CMK (cell line): ENCODE measurements around the gene B4GALT2.

ENCODE experiments used
- DNase-seq: peaks from one replicate; pipeline ENCODE4 v3.0.0-alpha.2; 2010; ENCODE audit warnings: low read depth

Gene B4GALT2

GRCh38 chr1:44008259-44008658, 29.2 kb downstream of the B4GALT2 start:
- no peak for DNase-seq

- DNase-seq: no peak
Observed at GRCh38 chr1:44010935-44011471, 32.0 kb downstream of the B4GALT2 start.

DNA sequence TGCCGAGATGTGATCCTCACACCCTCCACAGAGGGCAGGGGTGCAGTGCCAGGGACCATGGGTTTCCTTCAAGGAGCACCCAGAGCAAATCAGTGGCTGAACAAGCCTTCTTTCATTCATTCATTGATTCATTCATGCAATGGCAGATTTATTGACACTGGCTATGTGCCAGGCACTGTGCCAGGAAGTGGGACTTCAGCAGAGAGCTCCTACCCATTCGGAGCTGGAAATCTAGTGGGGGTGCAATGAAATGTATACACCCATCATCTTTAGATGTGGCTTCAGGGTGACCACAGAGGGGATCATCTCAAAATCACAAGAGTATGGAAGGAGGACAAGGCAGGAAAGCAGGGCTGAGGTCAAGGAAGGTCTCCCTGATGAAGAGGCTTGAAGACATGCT, 33.4 kb downstream of the B4GALT2 start:
- DNase-seq: no peak

- no peak for DNase-seq
Observed at GRCh38 chr1:44012941-44013609, 34.1 kb downstream of the B4GALT2 start.

GRCh38 chr1:44013949-44014348, 34.9 kb downstream of the B4GALT2 start:
- DNase-seq: no peak

DNA sequence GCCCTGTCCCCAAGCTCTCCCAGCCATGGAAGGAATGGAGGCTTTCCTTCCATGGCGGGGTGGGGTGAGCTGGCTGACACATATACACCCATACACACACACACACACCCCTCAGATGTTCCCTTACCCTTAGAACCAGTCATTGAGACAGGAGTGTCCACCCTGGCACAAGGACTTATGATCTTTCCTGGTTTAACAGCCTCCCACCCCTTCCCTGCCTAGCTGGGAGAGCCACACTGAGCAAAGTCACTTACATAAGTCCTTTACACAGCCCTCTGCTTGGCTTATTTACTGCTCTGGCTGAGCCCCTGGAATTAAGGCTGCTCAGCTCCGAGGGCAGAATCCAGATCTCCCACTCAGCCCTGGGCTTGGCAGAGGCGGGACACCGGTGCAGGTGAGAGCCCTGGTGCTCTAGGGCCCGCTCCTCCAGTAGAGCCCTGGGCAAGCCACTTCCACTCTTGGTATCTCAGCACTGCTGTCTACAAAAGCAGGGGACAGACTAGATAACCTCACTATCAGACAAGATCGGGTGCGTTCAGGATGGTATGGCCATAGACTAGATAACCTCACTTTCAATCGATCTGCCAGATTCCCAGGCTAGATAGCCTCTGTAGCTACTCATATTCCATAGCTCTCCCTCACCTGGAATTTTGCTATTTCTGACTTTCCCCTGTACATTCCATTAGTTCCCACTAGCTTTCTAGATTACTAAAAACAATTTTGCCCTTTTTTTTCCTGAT, 35.5 kb downstream of the B4GALT2 start:
- DNase-seq: no peak

DNA sequence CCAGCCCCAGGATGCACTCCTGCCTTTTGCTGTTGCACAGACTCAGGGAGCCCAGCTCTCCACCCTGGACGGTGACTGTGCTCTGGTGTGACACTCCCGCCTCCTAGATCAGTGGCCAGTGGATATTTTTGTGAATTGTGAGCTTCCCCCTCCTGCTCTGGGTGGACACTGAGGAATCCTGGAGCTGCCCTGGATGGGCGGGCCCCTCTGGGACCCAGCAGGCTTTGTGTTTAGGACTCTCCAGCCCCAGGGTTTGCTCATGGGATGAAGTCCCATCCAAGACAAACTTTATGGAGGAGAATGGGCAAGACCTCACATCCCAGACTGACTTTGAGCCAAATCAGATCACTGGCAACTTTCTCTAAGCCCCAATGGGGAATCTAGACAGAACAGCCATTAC, 36.2 kb downstream of the B4GALT2 start:
- no peak for DNase-seq

- DNase-seq: no peak
Observed at GRCh38 chr1:44016041-44016889, 37.3 kb downstream of the B4GALT2 start.

- no peak for DNase-seq
Observed at GRCh38 chr1:44016890-44017400, 37.9 kb downstream of the B4GALT2 start.

DNA sequence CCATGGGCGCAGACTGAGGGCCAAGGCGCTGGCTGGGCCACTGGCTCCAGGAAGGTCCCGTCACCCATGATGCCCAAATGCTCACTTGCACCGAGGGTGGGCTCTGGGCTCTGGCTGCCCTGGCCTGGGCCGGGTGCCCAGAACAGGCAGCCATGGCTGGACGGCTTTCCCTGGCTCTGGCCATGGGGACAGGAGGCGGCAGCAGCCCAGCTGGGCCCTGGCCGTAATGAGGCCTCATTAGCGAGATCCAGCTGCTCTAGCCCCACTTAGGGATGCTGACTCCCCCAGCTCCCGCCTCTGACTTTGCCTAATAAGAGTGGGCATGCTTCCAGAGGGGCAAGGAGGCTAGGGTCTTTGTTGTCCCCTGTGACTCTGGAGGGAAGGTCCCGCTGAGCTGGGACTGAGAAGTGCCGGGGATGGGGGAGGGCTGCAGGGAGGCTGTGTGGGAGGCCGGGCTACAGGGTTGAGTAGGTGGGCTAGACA, 40.5 kb downstream of the B4GALT2 start:
- no peak for DNase-seq

GRCh38 chr1:44020464-44020863, 41.5 kb downstream of the B4GALT2 start:
- DNase-seq: no peak

DNA sequence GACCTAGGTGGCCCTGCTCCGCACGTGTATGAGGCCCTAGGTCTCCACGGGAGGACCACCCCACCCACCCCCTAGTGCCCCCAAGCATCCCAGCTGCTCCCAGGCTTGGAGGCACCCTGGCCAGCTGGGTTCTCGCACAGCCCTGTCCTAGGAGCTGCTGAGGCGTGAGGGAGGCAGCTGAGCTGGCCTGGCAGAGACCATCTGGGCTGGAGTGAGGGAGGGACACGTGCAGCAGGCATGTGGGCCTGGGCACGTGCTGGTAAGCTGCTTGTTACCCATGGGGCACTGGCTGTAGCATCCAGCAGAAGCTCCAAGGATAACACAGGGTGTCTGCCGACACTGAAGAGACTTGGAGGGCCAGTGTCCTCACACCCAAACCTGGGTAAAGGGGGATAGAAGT, 42.1 kb downstream of the B4GALT2 start:
- DNase-seq: no peak

- no peak for DNase-seq
Observed at GRCh38 chr1:44021581-44022321, 42.7 kb downstream of the B4GALT2 start.

DNA sequence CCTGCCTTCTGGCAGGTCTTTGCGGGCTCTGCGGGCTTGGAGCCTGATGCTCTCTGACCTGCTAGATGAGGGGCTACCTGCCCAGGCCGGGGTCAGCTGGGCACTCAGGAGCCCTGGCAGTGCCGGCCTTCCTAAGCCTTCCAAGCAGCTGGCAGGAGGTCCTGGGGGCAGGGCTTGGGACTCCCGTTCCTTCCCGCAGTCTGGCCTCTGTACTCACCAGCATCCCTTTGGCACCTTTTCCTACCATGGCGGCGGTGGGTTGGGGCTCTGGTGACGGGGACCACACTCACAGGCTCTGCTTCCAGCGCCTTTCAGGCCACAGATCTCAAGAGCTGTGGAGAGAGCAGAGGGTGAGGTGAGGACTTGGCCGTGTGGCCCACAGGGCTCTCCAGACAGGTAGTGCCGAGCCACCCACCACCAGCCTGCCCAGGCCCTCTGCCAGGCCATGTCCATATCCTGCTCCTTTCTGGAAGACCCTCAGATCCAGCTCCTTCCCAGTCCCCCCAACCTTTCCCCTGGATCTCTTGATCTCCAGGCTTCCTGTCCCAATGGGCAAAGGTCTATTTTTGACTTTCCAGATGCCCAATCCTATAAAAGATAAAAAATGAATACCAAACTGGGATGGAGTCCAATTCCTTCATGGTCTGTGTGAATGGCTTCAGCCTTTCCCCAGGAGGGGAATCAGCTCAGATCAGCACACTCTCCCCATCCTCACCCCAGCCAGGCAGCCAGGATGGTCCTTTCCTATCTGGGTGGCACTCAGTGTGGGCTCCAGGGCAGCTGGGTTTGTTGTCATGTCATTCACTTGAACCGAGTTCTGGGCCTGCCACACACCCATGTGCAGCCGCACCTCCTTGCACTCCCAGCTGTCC, 45.3 kb downstream of the B4GALT2 start:
- DNase-seq: no peak

- DNase-seq: no peak
Observed at GRCh38 chr1:44024903-44025525, 46.0 kb downstream of the B4GALT2 start.

- DNase-seq: no peak
Observed at GRCh38 chr1:44025816-44026215, 46.8 kb downstream of the B4GALT2 start.

DNA sequence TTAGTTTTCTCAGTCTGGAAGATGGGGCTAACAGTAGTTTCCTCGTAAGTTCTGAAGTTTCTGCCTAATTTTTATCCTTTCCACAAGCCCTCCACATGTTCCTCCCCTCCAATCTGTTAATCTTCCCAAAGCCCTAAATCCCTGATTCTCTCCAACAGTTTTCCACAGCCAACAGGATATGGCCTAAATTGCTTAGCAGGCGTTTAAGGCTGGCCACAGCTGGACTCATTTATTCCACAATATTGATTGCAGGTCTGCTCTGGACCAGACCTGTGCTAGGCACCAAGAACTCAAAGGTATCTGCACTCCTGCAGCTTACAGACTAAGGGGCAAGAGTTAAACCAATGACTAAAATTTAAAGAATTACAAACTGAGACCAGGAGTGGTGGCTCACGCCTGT, 48.3 kb downstream of the B4GALT2 start:
- no peak for DNase-seq

GRCh38 chr1:44029260-44029910, 50.4 kb downstream of the B4GALT2 start:
- no peak for DNase-seq

GRCh38 chr1:44029911-44030604, 51.0 kb downstream of the B4GALT2 start:
- DNase-seq: peak; percentile 82
